Left hindlimb (tissue), 1 donor: ENCODE data around the gene PSMD5.
"Not testable (repeated sequence)": the region's sequence is repeated elsewhere in the genome, so short reads cannot be mapped to it uniquely, and the experiment has no call there.

Experiments used
- DNase-seq: peaks from one replicate; pipeline ENCODE4 v3.0.0-alpha.2; 2018

PSMD5 gene

DNA sequence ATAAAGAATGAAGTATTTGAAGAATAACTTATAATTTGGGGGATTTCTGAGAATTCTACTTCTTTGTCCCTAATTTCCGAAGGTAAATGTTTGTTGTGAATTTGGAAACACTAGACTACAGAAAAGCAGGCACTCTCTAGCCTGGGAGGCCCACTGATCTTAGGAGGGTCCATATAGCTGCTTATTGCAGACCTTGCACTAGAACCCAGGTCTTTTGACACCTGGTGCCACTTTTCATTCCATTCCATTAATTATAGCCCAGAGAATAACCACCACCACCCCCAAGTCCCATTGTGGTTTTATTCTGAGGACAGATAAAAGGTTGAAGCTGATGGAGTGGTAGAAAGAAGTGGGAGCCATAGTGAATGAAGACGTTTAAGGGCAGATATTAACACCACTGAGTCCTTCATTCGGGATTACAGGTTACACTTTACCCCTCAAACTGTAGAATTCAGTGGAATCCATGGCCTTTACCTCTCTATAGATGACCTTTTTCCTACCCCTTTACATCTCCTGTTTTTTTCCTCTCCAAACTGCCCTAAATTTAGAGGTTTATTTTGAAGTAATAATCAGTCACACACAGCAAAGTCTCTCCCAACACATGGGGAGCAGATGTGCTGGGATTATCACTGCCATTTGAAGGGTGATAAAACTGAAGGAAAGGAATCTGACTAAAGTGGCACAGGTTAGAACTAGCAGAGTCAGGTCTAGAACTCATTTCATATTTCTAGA lies 12.0 kb upstream of the PSMD5 start:
- no peak for DNase-seq

DNA sequence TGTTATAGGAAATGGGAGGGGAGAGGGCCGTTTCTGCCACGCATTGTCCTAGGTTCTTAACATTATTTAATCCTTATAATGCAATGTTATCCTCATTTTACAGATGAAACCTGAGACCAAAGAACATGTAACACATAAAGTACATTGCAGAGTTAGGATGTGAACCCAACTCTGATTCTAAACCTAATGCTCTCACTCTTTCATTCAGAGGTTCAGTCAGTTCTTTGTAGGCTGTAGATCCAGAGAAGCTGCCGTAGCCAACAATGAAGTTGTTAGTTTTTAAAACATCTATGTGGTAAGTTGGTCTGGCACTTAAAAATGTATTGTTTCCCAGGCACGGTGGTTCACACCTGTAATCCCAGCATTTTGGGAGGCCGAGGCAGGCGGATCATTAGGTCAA lies 10.5 kb upstream of the PSMD5 start:
- DNase-seq: no peak

GRCh38 chr9:120852240-120853010 lies 9.7 kb upstream of the PSMD5 start:
- no peak for DNase-seq

DNA sequence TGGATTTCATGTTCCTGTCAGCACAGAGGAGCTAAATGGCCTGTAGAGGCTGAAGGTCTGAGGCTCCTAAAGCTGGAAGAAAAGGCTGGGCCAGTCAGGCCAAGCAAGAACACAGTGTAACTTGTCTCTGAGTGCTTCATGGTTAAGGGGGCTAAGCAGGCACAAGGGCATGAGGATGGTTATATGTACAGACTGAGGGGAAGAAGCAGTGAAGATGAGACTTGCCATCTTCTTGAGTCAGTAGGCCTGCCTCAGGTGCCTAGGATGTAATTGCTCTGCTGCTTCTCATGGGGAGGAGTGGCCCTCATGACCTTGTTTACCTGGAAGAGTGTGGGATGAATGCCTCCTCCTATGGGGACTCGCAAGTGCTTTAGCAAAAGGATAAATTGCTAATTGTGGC lies 8.7 kb upstream of the PSMD5 start:
- no peak for DNase-seq

DNA sequence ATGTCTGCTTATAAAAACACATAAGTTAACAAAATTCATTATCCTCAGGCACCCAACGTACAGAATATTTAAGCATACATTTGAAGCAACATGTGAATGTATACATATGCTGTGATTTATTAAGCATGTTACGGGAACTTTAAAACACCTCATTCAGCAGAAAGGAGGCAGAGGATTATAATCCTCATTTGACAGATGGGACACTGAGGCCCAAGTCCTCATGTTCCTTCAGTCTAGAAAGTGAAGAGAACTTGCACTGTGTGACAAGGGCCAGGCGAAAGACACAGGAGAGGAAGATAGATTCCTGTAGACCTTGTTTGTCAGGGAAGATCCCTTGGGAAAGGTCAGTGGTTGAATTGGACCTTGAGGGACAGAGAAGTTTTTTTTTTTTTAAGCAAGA lies 7.6 kb upstream of the PSMD5 start:
- no peak for DNase-seq

DNA sequence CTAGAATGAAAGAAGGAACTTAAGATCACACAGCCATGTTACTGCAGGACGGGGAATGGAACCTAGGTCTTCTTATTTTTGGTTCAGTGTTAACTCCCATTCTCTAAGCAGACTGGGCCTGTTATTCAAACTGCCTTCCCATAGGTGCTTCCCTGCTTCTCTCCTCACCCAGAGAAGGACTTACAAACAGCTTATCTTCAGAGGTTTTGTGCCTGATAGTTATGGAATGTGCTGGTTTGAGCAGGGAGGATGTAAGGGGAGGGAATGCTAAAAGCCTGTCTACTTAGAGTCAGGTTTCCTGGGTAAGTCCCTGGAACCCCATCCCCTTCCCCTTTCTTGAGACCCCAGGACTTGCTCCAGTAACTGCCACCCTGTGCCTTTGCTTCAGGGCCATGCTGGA lies 4.2 kb upstream of the PSMD5 start:
- DNase-seq: no peak

DNA sequence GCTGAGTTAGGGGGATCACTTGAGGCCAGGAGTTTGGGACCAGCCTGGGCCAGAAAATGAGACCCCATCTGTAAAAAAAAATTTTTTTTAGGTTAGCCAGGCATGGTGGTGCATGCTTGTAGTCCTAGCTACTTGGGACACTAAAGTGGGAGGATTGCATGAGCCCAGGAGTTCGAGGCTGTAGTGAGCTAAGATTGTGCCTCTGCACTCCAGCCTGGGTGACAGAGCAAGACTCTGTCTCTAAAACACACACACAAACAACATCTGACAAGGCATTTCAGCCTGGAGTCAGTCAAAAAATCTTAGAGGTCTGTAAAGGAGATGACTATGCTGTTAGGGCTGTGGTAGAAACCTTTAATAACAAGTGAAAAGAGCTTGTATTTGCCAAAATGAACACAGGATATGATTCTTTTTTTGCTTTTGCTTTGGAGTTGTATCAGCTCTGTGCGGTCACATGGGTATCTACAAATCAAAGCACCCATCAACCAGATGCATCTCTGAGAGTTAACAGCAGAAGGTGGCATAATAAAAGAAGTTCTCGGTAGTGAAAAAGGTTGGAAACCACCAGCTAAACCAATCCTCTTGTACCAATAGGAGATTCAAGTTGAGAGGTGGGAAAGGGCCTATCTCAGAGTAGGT lies 3.6 kb upstream of the PSMD5 start:
- DNase-seq: no peak

- DNase-seq: no peak
Measured at GRCh38 chr9:120845255-120845654, 2.5 kb upstream of the PSMD5 start.

- no peak for DNase-seq
Measured at GRCh38 chr9:120841930-120842684, 615 bp downstream of the PSMD5 start.

GRCh38 chr9:120839146-120839545 lies 3.6 kb downstream of the PSMD5 start:
- DNase-seq: no peak

GRCh38 chr9:120837921-120838320 lies 4.8 kb downstream of the PSMD5 start:
- no peak for DNase-seq

GRCh38 chr9:120833325-120833724 lies 9.4 kb downstream of the PSMD5 start:
- no peak for DNase-seq

- no peak for DNase-seq
Measured at GRCh38 chr9:120832807-120833206, 9.9 kb downstream of the PSMD5 start.

- DNase-seq: no peak
Measured at GRCh38 chr9:120830865-120831264, 11.9 kb downstream of the PSMD5 start.

DNA sequence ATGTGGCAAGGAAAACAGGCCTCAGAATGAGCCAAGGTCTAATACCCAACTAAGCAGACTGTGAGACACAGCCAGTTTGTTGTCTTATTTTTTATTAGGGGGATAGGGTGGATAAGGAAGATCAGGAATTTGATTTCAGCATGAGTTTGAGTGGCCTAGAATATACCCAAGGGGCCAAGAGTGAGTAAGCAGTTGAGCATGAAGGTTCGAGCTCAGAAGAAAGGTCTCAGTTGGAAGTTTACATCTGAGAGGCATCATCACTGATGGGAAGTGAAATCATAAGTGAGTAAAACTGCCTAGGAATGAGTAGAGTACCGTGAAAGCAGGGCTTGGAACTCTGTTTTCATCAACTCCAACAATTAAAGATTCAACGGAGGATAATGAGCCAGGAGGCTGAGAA lies 12.6 kb downstream of the PSMD5 start:
- DNase-seq: no peak

- DNase-seq: no peak
Measured at GRCh38 chr9:120829650-120830049, 13.1 kb downstream of the PSMD5 start.

DNA sequence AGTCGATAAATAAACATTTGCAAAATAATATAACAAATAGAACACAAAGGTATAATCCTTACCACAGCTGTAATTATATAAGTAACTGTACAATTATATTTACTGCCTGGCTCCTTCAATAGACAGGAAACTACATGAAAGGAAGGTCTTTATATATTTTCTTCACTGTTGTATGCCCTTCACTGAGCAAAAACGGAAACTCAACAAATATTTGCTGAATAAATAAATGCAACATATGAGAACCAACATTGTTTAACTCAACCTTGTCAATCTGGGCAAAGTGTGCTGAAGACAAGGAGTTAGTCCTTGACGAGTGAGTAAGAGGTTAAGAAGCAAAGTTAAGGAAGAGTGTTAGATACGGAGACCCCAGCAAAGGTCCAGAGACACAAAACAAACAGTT lies 22.6 kb downstream of the PSMD5 start:
- no peak for DNase-seq

- DNase-seq: no peak
Measured at GRCh38 chr9:120818595-120818994, 24.1 kb downstream of the PSMD5 start.

DNA sequence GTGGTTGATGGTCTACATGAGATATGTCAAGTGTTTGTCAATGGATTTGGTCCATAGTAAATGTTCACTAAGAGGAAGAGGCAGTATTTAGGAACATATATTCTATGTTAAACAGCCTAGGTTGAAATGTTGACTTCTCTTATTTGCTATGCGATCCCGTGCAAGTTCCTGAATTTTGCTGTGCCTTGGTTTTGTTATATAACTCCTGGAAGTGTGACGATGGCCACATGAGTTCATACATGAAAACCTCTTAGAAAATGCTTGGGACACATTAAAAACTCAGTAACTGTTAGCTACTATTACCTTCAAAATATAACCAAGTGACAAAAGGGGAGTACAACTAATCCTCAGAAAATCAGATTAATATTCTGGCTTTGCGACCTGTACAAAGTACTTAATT lies 27.6 kb downstream of the PSMD5 start:
- no peak for DNase-seq

- no peak for DNase-seq
Measured at GRCh38 chr9:120808931-120809330, 33.8 kb downstream of the PSMD5 start.

DNA sequence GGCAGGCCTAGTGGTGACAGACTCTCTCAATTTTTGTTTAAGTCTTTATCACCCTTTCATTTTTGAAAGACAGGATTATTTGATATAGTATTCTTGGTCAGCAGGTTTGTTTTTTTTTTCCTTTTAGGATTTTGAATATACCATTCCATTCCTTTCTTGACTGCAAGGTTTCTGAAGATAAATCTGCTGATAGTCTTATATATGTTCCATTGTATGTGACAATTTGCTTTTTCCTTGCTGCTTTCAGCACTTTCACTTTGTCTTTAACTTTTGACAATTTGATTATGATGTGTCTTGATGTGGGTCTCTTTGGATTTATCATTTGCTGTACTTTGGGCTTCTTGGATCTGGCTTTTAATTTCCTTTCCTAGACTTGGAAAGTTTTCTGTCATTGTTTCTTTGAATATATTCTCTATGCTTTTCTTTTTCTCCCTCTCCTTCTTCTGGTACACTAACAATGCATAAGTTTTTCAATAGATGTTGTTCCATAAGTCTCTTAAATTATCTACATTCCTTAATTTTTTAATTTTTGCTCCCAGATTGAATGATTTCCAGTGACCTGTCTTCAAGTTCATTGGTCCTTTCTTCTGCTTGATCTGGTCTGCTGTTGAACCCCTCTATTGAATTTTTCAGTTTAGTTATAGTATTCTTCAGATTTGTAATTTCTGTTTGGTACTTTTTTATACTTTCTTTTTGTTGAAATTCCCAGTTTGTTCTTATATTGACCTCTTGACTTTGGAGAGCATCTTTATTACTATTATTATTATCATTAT lies 34.9 kb downstream of the PSMD5 start:
- DNase-seq: no peak

GRCh38 chr9:120804784-120805363 lies 37.8 kb downstream of the PSMD5 start:
- not testable (repeated sequence) for DNase-seq
